NCI-H1105 (cell line): ENCODE results near the gene CNST.
"Not testable (repeated sequence)": the region's sequence is repeated elsewhere in the genome, so short reads cannot be mapped to it uniquely, and the experiment has no call there.

Experiments used
- DNase-seq: peaks from one replicate; lab custom pipeline; 2025; lab: John Stamatoyannopoulos, UW

CNST gene

DNA sequence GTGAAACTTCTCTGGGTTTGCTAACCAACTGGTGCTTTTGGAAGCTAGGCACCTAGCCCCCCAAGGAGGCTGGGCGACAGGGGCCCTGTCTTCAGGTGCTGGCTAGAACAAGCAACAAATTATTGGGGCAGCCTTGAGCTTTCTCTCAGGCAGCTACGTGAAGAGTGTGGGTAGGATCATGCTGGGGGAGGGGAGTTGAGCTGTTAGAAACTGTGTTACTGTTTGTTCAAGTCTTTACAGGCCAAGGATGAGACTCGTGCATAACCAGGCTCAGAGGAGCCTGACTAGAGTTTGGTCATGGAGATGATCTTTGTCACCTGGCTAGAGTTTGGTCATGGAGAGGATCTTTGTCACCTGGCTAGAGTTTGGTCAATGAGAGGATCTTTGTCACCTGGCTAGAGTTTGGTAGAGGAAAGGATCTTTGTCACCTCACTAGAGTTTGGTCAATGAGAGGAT, 145.3 kb downstream of the CNST start:
- no peak for DNase-seq

DNA sequence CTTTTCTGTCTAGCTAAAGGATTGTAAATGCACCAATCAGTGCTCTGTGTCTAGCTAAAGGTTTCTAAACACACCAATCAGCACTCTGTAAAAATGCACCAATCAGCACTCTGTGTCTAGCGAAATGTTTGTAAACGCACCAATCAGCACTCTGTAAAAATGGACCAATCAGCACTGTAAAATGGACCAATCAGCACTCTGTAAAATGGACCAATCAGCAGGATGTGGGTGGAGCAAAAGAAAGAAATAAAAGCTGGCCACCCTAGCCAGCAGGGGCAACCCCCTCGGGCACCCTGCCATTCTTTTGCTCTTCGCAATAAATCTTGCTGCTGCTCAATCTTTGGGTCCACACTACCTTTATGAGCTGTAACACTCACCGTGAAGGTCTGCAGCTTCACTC, 146.2 kb downstream of the CNST start:
- not testable (repeated sequence) for DNase-seq
